PFSK-1 (cell line): ENCODE results near the gene LAYN.

ENCODE experiments used
- POLR2AphosphoS5 ChIP-seq: IDR thresholded peaks from 2 replicates; pipeline ENCODE4 v1.6.1; 2012; ENCODE audit warnings: low read depth, mild to moderate bottlenecking, control low read depth, low read length, moderate library complexity
- SIN3A ChIP-seq: IDR thresholded peaks from 2 replicates; pipeline ENCODE4 v1.6.1; 2012; ENCODE audit warnings: mild to moderate bottlenecking, low read length, moderate library complexity, borderline replicate concordance; ENCODE audit not compliant: insufficient read depth
- TAF1 ChIP-seq: IDR thresholded peaks from 2 replicates; pipeline ENCODE4 v1.6.1; 2012; ENCODE audit warnings: low read length, control low read depth, borderline replicate concordance; ENCODE audit not compliant: insufficient read depth

DNA sequence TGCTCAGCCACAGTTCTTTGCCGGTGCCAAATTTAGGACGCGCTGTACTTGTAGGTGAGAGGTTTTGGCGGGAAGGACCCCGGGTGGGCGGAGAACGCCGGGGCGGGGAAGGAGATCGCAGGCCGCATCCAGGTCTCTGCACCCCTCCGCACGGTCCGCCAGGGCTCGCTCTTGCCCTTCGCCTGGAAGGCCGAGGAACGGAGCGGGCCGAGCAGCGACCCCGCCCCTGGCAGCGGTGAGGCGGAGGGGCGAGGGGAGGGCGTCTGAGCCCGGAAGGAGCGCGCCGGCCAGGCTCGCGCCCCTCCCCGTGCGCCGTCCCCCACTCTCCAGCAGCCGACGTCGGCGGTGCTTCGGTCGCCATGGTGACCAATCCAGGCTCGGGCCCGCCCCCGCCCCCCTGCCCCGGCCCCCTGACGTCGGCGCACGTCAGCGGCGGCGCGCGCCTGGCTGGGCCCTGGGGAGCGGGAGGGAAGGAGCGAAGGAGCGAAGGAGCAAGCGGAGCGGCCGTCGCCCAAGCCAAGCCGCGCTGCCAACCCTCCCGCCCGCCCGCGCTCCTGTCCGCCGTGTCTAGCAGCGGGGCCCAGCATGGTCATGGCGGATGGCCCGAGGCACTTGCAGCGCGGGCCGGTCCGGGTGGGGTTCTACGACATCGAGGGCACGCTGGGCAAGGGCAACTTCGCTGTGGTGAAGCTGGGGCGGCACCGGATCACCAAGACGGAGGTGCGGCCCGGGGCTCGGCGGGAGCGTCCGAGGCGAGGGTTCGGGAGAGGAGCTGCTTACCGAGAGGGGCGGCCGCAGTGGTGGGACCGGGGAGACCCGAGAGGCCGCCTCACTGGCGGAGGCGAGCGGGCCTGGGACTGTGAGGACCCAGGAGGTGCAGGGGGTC lies 61.7 kb downstream of the LAYN start, which contains the start of gene SIK2:
- TF ChIP-seq TAF1 (no peak; the same call in 1 of the 2 replicates), POLR2AphosphoS5 (peak; percentile 49), SIN3A (0 out of 2 replicates have a peak, but pooled peaks have one; percentile 32)
